ENCODE results near the gene CDIPT. TPM values are rescaled to one million over a fixed set of nuclear protein-coding genes. Genes with fewer than 3 reads are reported as not detected.
"Not testable (repeated sequence)": the region's sequence is repeated elsewhere in the genome, so short reads cannot be mapped to it uniquely, and the experiment has no call there.

Gene CDIPT
- total RNA-seq, 2 experiments from 2014 or later, result 62.5 to 82.1 TPM

DNA sequence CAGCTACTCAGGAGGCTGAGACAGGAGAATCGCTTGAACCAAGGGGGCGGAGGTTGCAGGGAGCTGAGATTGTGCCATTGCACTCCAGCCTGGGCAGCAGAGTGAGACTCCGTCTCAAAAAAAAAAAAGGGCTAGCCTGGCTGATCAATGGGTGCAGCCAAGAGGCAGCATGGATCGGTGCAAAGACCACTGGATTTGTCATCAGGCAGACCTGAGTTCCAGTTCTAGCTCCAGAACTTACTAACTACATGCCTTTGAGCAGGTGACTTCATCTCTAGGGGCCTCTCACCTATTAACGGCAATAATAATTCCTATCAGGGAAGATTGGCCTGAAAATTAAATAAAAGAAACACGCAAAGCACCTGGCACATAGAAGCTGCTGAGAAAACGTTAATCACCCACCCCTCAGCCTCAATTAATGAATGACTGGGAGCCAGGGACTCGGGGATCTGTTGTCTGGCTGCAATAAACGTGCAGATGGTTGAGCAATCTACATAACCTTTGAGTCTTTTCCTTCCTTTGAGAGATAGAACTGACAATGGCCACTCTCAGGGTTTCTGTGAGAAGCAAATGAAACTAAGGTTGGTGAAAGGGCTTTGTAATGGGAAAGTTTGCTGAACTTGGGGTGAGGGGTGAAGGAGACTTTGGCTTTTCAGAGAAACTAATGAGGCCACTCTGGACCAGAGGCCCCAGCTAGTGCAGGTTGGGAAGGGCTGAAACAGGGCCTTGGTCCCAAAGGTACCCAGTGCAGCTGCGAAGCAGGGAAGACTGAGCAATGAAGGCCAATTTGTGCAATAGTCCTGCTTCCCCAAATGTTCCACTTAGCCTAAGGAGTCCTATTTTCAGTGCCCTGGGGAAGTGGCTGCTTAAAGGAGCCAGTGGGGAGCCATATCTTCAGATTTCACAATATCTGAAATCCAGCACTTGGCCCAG is 28.8 kb upstream of the CDIPT start:
- POLR2A ChIA-PET, result no interaction called here
- no peak overlapping the region for H3K4me3 Mint-ChIP-seq
- H3K27ac Mint-ChIP-seq, result no peak overlapping the region
- CTCF ChIA-PET, result interaction anchor here (0.6 kb wide), 1 partner anchor 127 kb away, joined by 4 read pairs; no protein-coding TSS in a partner anchor
- no peaks in the 10 kb centered on the region for H3K36me3 Mint-ChIP-seq (ENCODE audit: low read depth)
- no peaks in the 10 kb centered on the region for H3K9me3 Mint-ChIP-seq
- no peaks in the 10 kb centered on the region for H3K4me1 Mint-ChIP-seq
- DNase-seq, result no peak
- peaks cover 8% of the 10 kb centered on the region for H3K27me3 Mint-ChIP-seq

GRCh38 chr16:29889372-29889771 is 26.3 kb upstream of the CDIPT start:
- H3K36me3 Mint-ChIP-seq (ENCODE audit: low read depth); POLR2A ChIA-PET; DNase-seq; H3K27ac Mint-ChIP-seq; H3K9me3 Mint-ChIP-seq; H3K4me1 Mint-ChIP-seq; H3K27me3 Mint-ChIP-seq; H3K4me3 Mint-ChIP-seq: not testable (repeated sequence)
- CTCF ChIA-PET, result interaction anchor here (0.6 to 1.5 kb wide), 3 partner anchors 25 to 106 kb away, joined by 4 to 5 read pairs (median 4); partner anchors contain the start of gene HIRIP3

GRCh38 chr16:29883987-29884386 is 21.0 kb upstream of the CDIPT start:
- DNase-seq, result no peak
- POLR2A ChIA-PET, result no interaction called here
- Mint-ChIP-seq H3K27me3 (peaks cover 6% of the 10 kb centered on the region), H3K27ac (no peak overlapping the region), H3K4me1 (no peaks in the 10 kb centered on the region), H3K9me3 (no peaks in the 10 kb centered on the region), H3K4me3 (no peak overlapping the region), H3K36me3 (ENCODE audit: low read depth) (no peaks in the 10 kb centered on the region)
- CTCF ChIA-PET, result no interaction called here

- H3K4me3 Mint-ChIP-seq, result no peak overlapping the region
- no peaks in the 10 kb centered on the region for H3K36me3 Mint-ChIP-seq (ENCODE audit: low read depth)
- peaks cover 26% of the 10 kb centered on the region for H3K27me3 Mint-ChIP-seq
- H3K9me3 Mint-ChIP-seq, result no peaks in the 10 kb centered on the region
- no peak for DNase-seq
- no peak overlapping the region for H3K27ac Mint-ChIP-seq
- ChIA-PET POLR2A (no interaction called here), CTCF (interaction anchor here (1.3 to 1.4 kb wide), 2 partner anchors 17 to 33 kb away, joined by 3 to 4 read pairs; no protein-coding TSS in a partner anchor)
- H3K4me1 Mint-ChIP-seq, result peaks cover 17% of the 10 kb centered on the region
Observed at GRCh38 chr16:29881050-29881449, 18.0 kb upstream of the CDIPT start.

GRCh38 chr16:29878172-29878571 is 15.1 kb upstream of the CDIPT start:
- H3K27me3 Mint-ChIP-seq, result peaks cover 34% of the 10 kb centered on the region
- CTCF ChIA-PET, result interaction anchor here (1.0 to 1.5 kb wide), 3 partner anchors 21 to 96 kb away, joined by 3 read pairs; partner anchors contain the start of gene SEZ6L2
- H3K27ac Mint-ChIP-seq, result no peak overlapping the region
- DNase-seq, result no peak
- H3K36me3 Mint-ChIP-seq (ENCODE audit: low read depth), result no peaks in the 10 kb centered on the region
- no peaks in the 10 kb centered on the region for H3K9me3 Mint-ChIP-seq
- peaks cover 19% of the 10 kb centered on the region for H3K4me1 Mint-ChIP-seq
- H3K4me3 Mint-ChIP-seq, result no peak overlapping the region
- POLR2A ChIA-PET, result interaction anchor here (0.5 kb wide), 1 partner anchor 91 kb away, joined by 7 read pairs; no protein-coding TSS in a partner anchor

DNA sequence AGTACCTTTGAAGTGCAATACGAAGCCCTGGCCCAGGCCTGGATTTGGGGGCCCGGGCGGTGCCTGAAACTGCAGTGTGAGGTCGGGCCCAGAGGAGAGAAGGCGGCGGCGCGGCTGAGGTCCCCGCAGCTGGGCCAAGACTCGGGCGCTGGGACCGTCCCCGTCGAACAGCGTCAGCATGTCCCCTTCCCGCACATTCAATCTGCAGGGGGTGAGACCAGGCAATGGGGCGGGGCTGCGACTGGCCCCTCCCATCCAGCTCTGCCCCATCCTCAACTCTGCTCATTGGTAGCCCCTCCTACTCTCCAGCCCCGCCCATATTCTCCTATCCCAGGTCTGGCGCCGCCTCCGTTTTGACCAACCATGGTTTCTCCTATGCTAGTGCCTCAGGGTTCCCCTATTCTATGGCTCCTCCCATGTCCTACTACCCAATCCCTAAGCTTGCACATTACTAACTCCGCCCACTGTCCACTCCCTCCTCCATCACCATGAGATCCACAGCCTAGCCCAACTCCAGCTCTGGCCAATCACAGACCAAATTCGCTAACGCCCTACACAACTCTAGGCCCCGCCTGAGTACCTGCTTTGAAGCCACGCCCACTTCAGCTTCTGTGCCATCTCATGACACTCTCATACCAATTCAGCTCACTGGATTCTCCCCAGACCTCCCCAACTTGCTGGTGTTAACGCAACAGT is 14.4 kb upstream of the CDIPT start:
- Mint-ChIP-seq H3K4me1 (peaks cover 19% of the 10 kb centered on the region), H3K4me3 (peak overlapping the region; percentile 13), H3K9me3 (no peaks in the 10 kb centered on the region), H3K27ac (no peak overlapping the region), H3K36me3 (ENCODE audit: low read depth) (no peaks in the 10 kb centered on the region), H3K27me3 (peaks cover 30% of the 10 kb centered on the region)
- peak; percentile 49 for DNase-seq
- ChIA-PET CTCF (interaction anchor here (0.8 to 1.5 kb wide), 6 partner anchors 14 to 144 kb away, joined by 3 to 4 read pairs (median 4); partner anchors contain the start of genes CDIPT and SEZ6L2), POLR2A (interaction anchor here (0.5 kb wide), 1 partner anchor 92 kb away, joined by 7 read pairs; no protein-coding TSS in a partner anchor)

DNA sequence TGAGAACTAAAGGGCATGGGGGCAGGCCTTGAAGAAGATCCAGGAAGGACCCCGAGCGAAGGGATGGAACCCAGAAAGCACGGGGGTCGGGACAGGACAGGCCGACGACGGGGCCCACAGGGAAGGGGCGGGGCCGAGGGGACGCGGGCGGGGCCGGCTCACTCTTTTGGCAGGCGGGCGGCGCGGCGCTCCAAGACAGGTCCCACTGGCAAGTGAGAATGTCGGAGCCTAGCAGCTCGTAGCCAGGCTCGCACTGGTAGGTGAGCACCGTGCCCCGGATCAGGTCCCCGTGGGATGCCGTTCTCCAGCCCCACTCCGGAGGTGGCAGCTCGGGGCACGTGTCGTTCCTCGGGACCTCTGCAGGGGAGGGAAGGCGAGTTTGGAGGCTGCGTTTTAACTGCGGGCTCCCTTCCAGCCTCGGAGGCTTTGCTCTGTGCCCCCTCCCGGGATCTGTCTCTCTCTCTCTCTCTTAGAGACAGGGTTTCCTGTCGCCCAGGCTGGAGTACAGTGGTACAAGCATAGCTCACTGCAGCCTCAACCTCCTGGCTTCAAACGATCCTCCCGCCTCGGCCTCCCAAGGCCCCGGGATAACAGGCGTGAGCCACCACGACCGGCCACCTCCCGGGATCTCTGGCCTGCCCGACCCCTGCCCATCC is 13.7 kb upstream of the CDIPT start:
- peak; percentile 33 for DNase-seq
- H3K4me1 Mint-ChIP-seq, result peaks cover 19% of the 10 kb centered on the region
- no peaks in the 10 kb centered on the region for H3K9me3 Mint-ChIP-seq
- H3K27me3 Mint-ChIP-seq, result peaks cover 30% of the 10 kb centered on the region
- POLR2A ChIA-PET, result no interaction called here
- CTCF ChIA-PET, result interaction anchor here (0.8 to 1.5 kb wide), 5 partner anchors 14 to 143 kb away, joined by 3 to 4 read pairs (median 4); partner anchors contain the start of genes CDIPT and SEZ6L2
- no peak overlapping the region for H3K27ac Mint-ChIP-seq
- peak overlapping the region; percentile 54 for H3K4me3 Mint-ChIP-seq
- no peaks in the 10 kb centered on the region for H3K36me3 Mint-ChIP-seq (ENCODE audit: low read depth)

- no peak for DNase-seq
- Mint-ChIP-seq H3K9me3 (no peaks in the 10 kb centered on the region), H3K27ac (no peak overlapping the region), H3K4me1 (peaks cover 19% of the 10 kb centered on the region), H3K27me3 (peaks cover 30% of the 10 kb centered on the region), H3K36me3 (ENCODE audit: low read depth) (no peaks in the 10 kb centered on the region), H3K4me3 (peak overlapping the region; percentile 54)
- CTCF ChIA-PET, result interaction anchor here (1.0 kb wide), 1 partner anchor 13 kb away, joined by 3 read pairs; the partner anchor contains the start of gene CDIPT
- POLR2A ChIA-PET, result no interaction called here
Observed at GRCh38 chr16:29876217-29876593, 13.2 kb upstream of the CDIPT start.

DNA sequence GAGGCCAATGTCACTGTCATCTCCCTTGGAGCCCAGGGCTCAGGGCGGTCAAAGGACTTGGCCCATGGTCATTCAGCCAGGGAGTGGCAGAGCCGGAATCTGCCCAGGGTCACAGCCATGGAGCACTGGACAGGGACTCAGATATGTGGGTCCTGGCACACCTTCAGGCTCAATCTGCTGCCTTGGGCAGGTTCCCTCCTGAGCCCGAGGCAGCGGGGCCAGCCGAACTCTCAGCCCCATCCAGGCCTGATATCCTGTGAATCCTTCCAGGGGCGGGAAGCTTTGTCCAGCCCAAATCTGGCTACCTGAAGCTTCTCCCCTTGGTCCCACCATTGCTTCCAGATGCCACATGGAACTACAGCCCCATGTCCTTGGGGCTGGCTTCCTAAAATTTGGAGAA is 12.2 kb upstream of the CDIPT start:
- peaks cover 27% of the 10 kb centered on the region for H3K27me3 Mint-ChIP-seq
- no peaks in the 10 kb centered on the region for H3K36me3 Mint-ChIP-seq (ENCODE audit: low read depth)
- no peak overlapping the region for H3K4me3 Mint-ChIP-seq
- H3K27ac Mint-ChIP-seq, result no peak overlapping the region
- H3K4me1 Mint-ChIP-seq, result peaks cover 19% of the 10 kb centered on the region
- no peak for DNase-seq
- POLR2A ChIA-PET, result no interaction called here
- H3K9me3 Mint-ChIP-seq, result no peaks in the 10 kb centered on the region
- CTCF ChIA-PET, result interaction anchor here (0.7 to 1.1 kb wide), 6 partner anchors 12 to 90 kb away, joined by 3 to 4 read pairs (median 3); partner anchors contain the start of genes CDIPT and SEZ6L2

GRCh38 chr16:29873319-29873718 is 10.3 kb upstream of the CDIPT start:
- Mint-ChIP-seq H3K36me3 (ENCODE audit: low read depth) (no peaks in the 10 kb centered on the region), H3K4me3 (no peak overlapping the region), H3K9me3 (no peaks in the 10 kb centered on the region), H3K27ac (no peak overlapping the region), H3K4me1 (peaks cover 19% of the 10 kb centered on the region), H3K27me3 (peaks cover 27% of the 10 kb centered on the region)
- POLR2A ChIA-PET, result no interaction called here
- CTCF ChIA-PET, result no interaction called here
- DNase-seq, result no peak

GRCh38 chr16:29871822-29872546 is 9.0 kb upstream of the CDIPT start:
- ChIA-PET POLR2A (no interaction called here), CTCF (no interaction called here)
- H3K4me3 Mint-ChIP-seq, result no peak overlapping the region
- peaks cover 16% of the 10 kb centered on the region for H3K27me3 Mint-ChIP-seq
- H3K4me1 Mint-ChIP-seq, result peaks cover 10% of the 10 kb centered on the region
- DNase-seq, result no peak
- no peak overlapping the region for H3K27ac Mint-ChIP-seq
- H3K36me3 Mint-ChIP-seq (ENCODE audit: low read depth), result no peaks in the 10 kb centered on the region
- no peaks in the 10 kb centered on the region for H3K9me3 Mint-ChIP-seq

- H3K9me3 Mint-ChIP-seq; H3K4me1 Mint-ChIP-seq; DNase-seq; H3K27me3 Mint-ChIP-seq; H3K36me3 Mint-ChIP-seq (ENCODE audit: low read depth); POLR2A ChIA-PET; H3K27ac Mint-ChIP-seq; H3K4me3 Mint-ChIP-seq: not testable (repeated sequence)
- CTCF ChIA-PET, result interaction anchor here (0.7 kb wide), 1 partner anchor 21 kb away, joined by 3 read pairs; no protein-coding TSS in a partner anchor
Observed at GRCh38 chr16:29869067-29869466, 6.0 kb upstream of the CDIPT start.
